GM23338 (cell line): ENCODE results near the gene EHD3. TPM values are rescaled to one million over a fixed set of nuclear protein-coding genes. Genes with fewer than 3 reads are reported as not detected.

Experiments used
- ATAC-seq: fragments of 200-7000 bp; cut with Tn5 transposase; 3 replicates; pipeline ENCODE4 v1.9.1; 2020
- DNase-seq: peaks from one replicate; pipeline ENCODE4 v3.0.0-alpha.2; 2015; ENCODE audit warnings: low spot score
- H2AFZ ChIP-seq: fragments of 200-600 bp; sonication (generic); 2 replicates; pipeline ENCODE4 v1.8.0; 2016; ENCODE audit warnings: antibody characterized with exemption, mild to moderate bottlenecking, moderate library complexity
- H3F3A ChIP-seq: fragments of 200-600 bp; sonication (generic); replicated peaks from 2 replicates; pipeline ENCODE4 v1.8.0; 2017; ENCODE audit warnings: antibody characterized with exemption, mixed run types, low read depth
- H3K27ac ChIP-seq: fragments of 200-600 bp; sonication (generic); 2 replicates; pipeline ENCODE4 v1.6.1; 2016; ENCODE audit warnings: low read depth
- H3K27me3 ChIP-seq: fragments of 200-600 bp; sonication (generic); 2 replicates; pipeline ENCODE4 v1.8.0; 2016; ENCODE audit warnings: mild to moderate bottlenecking, mixed run types, moderate library complexity; ENCODE audit not compliant: insufficient read depth
- H3K36me3 ChIP-seq: fragments of 200-600 bp; sonication (generic); 2 replicates; pipeline ENCODE4 v1.8.0; 2016; ENCODE audit warnings: mild to moderate bottlenecking; ENCODE audit not compliant: insufficient read depth
- H3K4me1 ChIP-seq: fragments of 200-600 bp; sonication (generic); 2 replicates; pipeline ENCODE4 v1.8.0; 2016; ENCODE audit warnings: mild to moderate bottlenecking, moderate library complexity; ENCODE audit not compliant: insufficient read depth
- H3K4me2 ChIP-seq: fragments of 200-600 bp; sonication (generic); 2 replicates; pipeline ENCODE4 v1.7.1; 2017; ENCODE audit warnings: mixed run types
- H3K4me3 ChIP-seq: fragments of 200-600 bp; sonication (generic); 2 replicates; pipeline ENCODE4 v1.6.1; 2016; ENCODE audit warnings: mixed run types
- H3K79me2 ChIP-seq: fragments of 200-600 bp; sonication (generic); replicated peaks from 2 replicates; pipeline ENCODE4 v1.8.0; 2017; ENCODE audit warnings: mild to moderate bottlenecking; ENCODE audit not compliant: insufficient read depth
- H3K9me2 ChIP-seq: fragments of 200-600 bp; sonication (generic); 2 replicates; pipeline ENCODE4 v1.8.0; 2017; ENCODE audit not compliant: insufficient read depth
- H4K20me1 ChIP-seq: fragments of 200-600 bp; sonication (generic); replicated peaks from 2 replicates; pipeline ENCODE4 v1.8.0; 2017; ENCODE audit warnings: mild to moderate bottlenecking; ENCODE audit not compliant: insufficient read depth
- H3K27ac Mint-ChIP-seq: 2 replicates; pipeline ENCODE4 v1.8.0; 2020; ENCODE audit warnings: inconsistent platforms, mild to moderate bottlenecking, moderate library complexity, mixed read lengths
- H3K27me3 Mint-ChIP-seq: 3 replicates; pipeline ENCODE4 v1.8.0; 2022; ENCODE audit warnings: low read depth, mild to moderate bottlenecking, moderate library complexity, mixed read lengths, inconsistent platforms; ENCODE audit not compliant: insufficient read depth, poor library complexity
- H3K36me3 Mint-ChIP-seq: 3 replicates; pipeline ENCODE4 v1.8.0; 2021; ENCODE audit warnings: low read depth, mild to moderate bottlenecking, inconsistent platforms, moderate library complexity, mixed read lengths
- H3K4me1 Mint-ChIP-seq: 3 replicates; pipeline ENCODE4 v1.8.0; 2020; ENCODE audit warnings: mild to moderate bottlenecking, inconsistent platforms, mixed read lengths
- H3K4me3 Mint-ChIP-seq: 3 replicates; pipeline ENCODE4 v1.8.0; 2021; ENCODE audit warnings: moderate library complexity, mild to moderate bottlenecking, inconsistent platforms, mixed read lengths
- H3K9me3 Mint-ChIP-seq: 3 replicates; pipeline ENCODE4 v1.8.0; 2020; ENCODE audit warnings: moderate library complexity, mild to moderate bottlenecking, inconsistent platforms, mixed read lengths
- EZH2 ChIP-seq: fragments of 200-600 bp; sonication (generic); IDR thresholded peaks from one replicate; pipeline ENCODE4 v1.8.0; 2017; ENCODE audit warnings: antibody characterized with exemption, mild to moderate bottlenecking, low read depth; ENCODE audit not compliant: unreplicated experiment
- JUNB ChIP-seq: IDR thresholded peaks from one replicate; pipeline ENCODE4 v1.6.1; 2016; ENCODE audit warnings: antibody characterized with exemption; ENCODE audit not compliant: unreplicated experiment
- NANOG ChIP-seq: IDR thresholded peaks from 2 replicates; pipeline ENCODE4 v1.6.1; 2016; ENCODE audit warnings: antibody characterized with exemption, borderline replicate concordance
- POLR2AphosphoS5 ChIP-seq: IDR thresholded peaks from 2 replicates; pipeline ENCODE4 v1.6.1; 2016; ENCODE audit warnings: antibody characterized with exemption, low read depth
- STAT1 ChIP-seq: IDR thresholded peaks from one replicate; pipeline ENCODE4 v1.6.1; 2016; ENCODE audit warnings: antibody characterized with exemption; ENCODE audit not compliant: unreplicated experiment
- ZNF114 ChIP-seq: fragments of 250-450 bp; sonication (Bioruptor Pico); IDR thresholded peaks from 2 replicates; pipeline ENCODE4 v1.5.0; 2020; ENCODE audit warnings: mild to moderate bottlenecking, moderate library complexity
- ZNF331 ChIP-seq: fragments of 250-450 bp; sonication (Bioruptor Pico); IDR thresholded peaks from 2 replicates; pipeline ENCODE4 v1.5.0; 2020; ENCODE audit warnings: low read depth, mild to moderate bottlenecking, moderate library complexity
- polyA plus RNA-seq: library from polyadenylated mRNA; unstranded; fragments of >200 nt; fragmentation: Nextera tagmentation; extraction: Ambion mirVana; gene quantifications from 2 replicates; pipeline ENCODE4 v1.2.1, GENCODE V29; 2016
- total RNA-seq: library from RNA; depleted of rRNA; stranded (reverse); fragments of >200 nt; shearing (Covaris generic); gene quantifications from 2 replicates; pipeline ENCODE4 v1.2.3, GENCODE V29; 2014
- TF ChIP-seq, protein P1 (sequence below): fragments of 250-450 bp; sonication (Bioruptor Pico); IDR thresholded peaks from 2 replicates; pipeline ENCODE4 v1.5.0; 2020; ENCODE audit warnings: mild to moderate bottlenecking, moderate library complexity
- TF ChIP-seq, protein P2 (sequence below), 2 experiments: fragments of 200-600 bp in 1 of 2; sonication (generic) in 1 of 2; conservative IDR thresholded peaks; 2 replicates each; pipeline versions ENCODE4 v1.5.1 to v1.6.1; 2016 to 2017; ENCODE audit warnings: antibody characterized with exemption in 2 of 2, low read depth in 2 of 2, mild to moderate bottlenecking in 2 of 2, moderate library complexity in 1 of 2

Gene EHD3
- total and polyA plus RNA-seq, 2 experiments from 2014 or later = 3.3 to 12.6 TPM

DNA sequence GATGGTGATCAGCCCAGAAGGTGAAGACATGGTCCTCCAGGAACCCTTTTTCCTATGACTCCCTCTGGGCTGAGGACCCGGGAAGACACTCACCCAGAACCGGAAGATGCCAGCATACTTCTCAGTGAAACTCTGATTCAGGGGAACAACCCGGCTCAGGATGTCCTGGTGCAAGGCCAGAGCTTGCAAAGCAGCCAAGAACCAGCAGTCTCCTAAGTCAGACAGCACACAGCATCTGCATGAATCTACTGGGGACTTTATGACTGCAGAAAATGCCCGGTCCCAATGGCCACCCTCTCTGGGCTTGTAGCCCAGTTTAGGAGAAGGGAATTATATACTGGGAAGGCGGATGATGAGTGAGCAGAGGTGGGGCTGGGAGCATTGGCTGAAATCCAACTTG is 31.9 kb upstream of the EHD3 start (continued):
- TF ChIP-seq, protein P1, sequence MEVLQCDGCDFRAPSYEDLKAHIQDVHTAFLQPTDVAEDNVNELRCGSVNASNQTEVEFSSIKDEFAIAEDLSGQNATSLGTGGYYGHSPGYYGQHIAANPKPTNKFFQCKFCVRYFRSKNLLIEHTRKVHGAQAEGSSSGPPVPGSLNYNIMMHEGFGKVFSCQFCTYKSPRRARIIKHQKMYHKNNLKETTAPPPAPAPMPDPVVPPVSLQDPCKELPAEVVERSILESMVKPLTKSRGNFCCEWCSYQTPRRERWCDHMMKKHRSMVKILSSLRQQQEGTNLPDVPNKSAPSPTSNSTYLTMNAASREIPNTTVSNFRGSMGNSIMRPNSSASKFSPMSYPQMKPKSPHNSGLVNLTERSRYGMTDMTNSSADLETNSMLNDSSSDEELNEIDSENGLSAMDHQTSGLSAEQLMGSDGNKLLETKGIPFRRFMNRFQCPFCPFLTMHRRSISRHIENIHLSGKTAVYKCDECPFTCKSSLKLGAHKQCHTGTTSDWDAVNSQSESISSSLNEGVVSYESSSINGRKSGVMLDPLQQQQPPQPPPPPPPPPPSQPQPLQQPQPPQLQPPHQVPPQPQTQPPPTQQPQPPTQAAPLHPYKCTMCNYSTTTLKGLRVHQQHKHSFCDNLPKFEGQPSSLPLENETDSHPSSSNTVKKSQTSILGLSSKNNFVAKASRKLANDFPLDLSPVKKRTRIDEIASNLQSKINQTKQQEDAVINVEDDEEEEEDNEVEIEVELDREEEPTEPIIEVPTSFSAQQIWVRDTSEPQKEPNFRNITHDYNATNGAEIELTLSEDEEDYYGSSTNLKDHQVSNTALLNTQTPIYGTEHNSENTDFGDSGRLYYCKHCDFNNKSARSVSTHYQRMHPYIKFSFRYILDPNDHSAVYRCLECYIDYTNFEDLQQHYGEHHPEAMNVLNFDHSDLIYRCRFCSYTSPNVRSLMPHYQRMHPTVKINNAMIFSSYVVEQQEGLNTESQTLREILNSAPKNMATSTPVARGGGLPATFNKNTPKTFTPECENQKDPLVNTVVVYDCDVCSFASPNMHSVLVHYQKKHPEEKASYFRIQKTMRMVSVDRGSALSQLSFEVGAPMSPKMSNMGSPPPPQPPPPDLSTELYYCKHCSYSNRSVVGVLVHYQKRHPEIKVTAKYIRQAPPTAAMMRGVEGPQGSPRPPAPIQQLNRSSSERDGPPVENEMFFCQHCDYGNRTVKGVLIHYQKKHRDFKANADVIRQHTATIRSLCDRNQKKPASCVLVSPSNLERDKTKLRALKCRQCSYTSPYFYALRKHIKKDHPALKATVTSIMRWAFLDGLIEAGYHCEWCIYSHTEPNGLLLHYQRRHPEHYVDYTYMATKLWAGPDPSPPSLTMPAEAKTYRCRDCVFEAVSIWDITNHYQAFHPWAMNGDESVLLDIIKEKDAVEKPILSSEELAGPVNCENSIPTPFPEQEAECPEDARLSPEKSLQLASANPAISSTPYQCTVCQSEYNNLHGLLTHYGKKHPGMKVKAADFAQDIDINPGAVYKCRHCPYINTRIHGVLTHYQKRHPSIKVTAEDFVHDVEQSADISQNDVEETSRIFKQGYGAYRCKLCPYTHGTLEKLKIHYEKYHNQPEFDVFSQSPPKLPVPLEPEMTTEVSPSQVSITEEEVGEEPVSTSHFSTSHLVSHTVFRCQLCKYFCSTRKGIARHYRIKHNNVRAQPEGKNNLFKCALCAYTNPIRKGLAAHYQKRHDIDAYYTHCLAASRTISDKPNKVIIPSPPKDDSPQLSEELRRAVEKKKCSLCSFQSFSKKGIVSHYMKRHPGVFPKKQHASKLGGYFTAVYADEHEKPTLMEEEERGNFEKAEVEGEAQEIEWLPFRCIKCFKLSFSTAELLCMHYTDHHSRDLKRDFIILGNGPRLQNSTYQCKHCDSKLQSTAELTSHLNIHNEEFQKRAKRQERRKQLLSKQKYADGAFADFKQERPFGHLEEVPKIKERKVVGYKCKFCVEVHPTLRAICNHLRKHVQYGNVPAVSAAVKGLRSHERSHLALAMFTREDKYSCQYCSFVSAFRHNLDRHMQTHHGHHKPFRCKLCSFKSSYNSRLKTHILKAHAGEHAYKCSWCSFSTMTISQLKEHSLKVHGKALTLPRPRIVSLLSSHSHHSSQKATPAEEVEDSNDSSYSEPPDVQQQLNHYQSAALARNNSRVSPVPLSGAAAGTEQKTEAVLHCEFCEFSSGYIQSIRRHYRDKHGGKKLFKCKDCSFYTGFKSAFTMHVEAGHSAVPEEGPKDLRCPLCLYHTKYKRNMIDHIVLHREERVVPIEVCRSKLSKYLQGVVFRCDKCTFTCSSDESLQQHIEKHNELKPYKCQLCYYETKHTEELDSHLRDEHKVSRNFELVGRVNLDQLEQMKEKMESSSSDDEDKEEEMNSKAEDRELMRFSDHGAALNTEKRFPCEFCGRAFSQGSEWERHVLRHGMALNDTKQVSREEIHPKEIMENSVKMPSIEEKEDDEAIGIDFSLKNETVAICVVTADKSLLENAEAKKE (CRISPR knock-in tag) = no peak
- TF ChIP-seq EZH2 (no peak), POLR2AphosphoS5 (no peak), JUNB (no peak), NANOG (no peak), ZNF114 (CRISPR knock-in tag) (no peak)
- TF ChIP-seq, protein P2, sequence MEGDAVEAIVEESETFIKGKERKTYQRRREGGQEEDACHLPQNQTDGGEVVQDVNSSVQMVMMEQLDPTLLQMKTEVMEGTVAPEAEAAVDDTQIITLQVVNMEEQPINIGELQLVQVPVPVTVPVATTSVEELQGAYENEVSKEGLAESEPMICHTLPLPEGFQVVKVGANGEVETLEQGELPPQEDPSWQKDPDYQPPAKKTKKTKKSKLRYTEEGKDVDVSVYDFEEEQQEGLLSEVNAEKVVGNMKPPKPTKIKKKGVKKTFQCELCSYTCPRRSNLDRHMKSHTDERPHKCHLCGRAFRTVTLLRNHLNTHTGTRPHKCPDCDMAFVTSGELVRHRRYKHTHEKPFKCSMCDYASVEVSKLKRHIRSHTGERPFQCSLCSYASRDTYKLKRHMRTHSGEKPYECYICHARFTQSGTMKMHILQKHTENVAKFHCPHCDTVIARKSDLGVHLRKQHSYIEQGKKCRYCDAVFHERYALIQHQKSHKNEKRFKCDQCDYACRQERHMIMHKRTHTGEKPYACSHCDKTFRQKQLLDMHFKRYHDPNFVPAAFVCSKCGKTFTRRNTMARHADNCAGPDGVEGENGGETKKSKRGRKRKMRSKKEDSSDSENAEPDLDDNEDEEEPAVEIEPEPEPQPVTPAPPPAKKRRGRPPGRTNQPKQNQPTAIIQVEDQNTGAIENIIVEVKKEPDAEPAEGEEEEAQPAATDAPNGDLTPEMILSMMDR (conservative IDR thresholded peaks at IDR 0.05; ENCODE audit: low read depth in 2 of 2) = no peak

DNA sequence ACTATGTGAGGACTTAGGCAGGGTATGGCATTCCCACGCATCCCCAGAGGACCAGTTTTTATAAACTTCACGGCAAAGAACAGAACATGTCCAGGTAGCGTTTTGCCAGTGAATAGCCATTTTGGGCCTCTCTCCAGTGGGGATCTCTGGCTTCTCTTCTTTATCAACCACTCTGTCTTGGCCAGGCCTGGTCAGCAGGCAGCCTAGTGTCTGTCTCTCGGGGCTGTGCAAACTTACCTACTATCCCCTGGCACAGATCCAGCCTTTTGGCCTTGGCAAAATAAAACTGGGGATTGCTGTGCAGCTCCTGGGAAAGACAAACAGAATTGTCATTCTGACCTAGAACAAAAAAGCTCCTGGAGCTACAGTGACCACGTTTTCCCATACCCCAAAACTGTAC is 31.1 kb upstream of the EHD3 start:
- Histone ChIP-seq H3K4me3 (no peak overlapping the region), H3F3A (no peaks in the 10 kb centered on the region), H2AFZ (no peak overlapping the region), H4K20me1 (no peaks in the 10 kb centered on the region), H3K36me3 (no peaks in the 10 kb centered on the region), H3K4me1 (peaks cover 3% of the 10 kb centered on the region; the same call in 1 of the 2 replicates), H3K27ac (no peak overlapping the region), H3K27me3 (no peaks in the 10 kb centered on the region), H3K79me2 (no peaks in the 10 kb centered on the region), H3K4me2 (no peak overlapping the region), H3K9me2 (peaks cover 13% of the 10 kb centered on the region; the same call in 1 of the 2 replicates)
- Mint-ChIP-seq H3K36me3 (no peaks in the 10 kb centered on the region), H3K27me3 (peaks cover 1% of the 10 kb centered on the region), H3K9me3 (no peaks in the 10 kb centered on the region; the same call in 2 of the 3 replicates), H3K27ac (no peak overlapping the region), H3K4me1 (peaks cover 2% of the 10 kb centered on the region; the same call in 1 of the 3 replicates), H3K4me3 (no peak overlapping the region)
- ATAC-seq = no peak
- DNase-seq = no peak
- TF ChIP-seq ZNF114 (CRISPR knock-in tag) (no peak), POLR2AphosphoS5 (no peak), STAT1 (no peak), ZNF331 (no peak), NANOG (no peak)
